Measurements from ENCODE around the gene IL36A.

IL36A gene

DNA sequence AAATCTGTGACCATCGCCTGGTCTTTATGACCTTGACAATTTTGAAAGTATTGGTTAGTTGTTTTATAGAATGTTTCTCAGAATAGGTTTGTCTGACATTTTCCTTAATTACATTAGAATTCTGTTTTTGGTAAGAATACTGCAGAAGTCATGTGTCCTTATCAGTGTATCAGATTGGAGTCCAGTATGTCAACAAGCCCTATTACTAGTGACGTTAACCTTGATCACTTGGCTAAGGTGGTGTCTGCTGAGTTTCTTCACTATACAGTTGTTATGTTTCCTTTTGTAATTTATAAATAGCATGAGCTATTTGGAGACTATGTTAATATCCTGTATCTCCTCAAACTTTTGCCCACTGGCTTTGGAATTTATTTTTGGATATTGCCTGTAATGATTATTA, 38.2 kb upstream of the IL36A start:
- no peak for ATAC-seq (ENCODE audit: insufficient read depth, low read depth)

DNA sequence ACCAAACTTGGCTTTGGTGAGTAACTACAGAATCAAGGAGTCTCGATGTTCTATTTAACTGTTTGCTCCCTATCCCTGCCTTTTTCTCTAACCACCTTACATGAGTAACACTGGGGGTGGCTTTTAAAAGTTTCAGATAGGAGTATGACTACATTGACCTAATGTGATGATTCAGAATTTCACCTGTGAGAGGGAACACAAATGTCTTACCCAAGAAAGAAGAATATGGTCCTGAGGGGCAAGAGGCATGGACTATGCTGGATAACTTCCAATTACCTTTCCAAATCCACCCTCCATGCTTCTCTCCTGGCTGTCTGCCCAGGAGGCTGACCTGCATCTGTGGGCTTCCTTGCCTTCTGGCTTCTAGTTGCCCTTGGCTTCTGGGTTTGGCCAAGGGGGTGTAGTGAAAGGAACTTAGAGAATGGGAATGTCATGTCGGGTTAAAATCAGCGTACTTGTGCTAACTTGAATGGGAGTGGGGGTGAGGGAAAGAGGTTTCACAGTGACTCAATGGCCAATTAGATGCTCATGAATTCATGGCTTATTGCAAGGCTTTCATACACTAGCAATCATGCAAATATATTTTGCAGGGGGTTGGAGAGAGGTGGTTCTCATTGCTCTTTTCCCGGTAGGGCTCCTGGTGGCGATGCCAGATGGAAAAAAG, 32.7 kb upstream of the IL36A start:
- H2AFZ ChIP-seq (ENCODE audit: low read depth, low read length) = no peak overlapping the region
- H3K27ac ChIP-seq (ENCODE audit: low read length) = no peak overlapping the region
- H3K4me2 ChIP-seq (ENCODE audit: insufficient read depth, low read length) = no peak overlapping the region
- no peak overlapping the region for H3K9ac ChIP-seq (ENCODE audit: low read depth, low read length)
- peaks cover 18% of the 10 kb centered on the region for H3K27me3 ChIP-seq (ENCODE audit: insufficient read depth, low read length, poor library complexity)
- no peak overlapping the region for H3K4me3 ChIP-seq (ENCODE audit: low read depth in 1 of 2, low read length in 2 of 2)
- H3K79me2 ChIP-seq (ENCODE audit: insufficient read depth, low read length) = no peaks in the 10 kb centered on the region
- no peaks in the 10 kb centered on the region for H3K36me3 ChIP-seq (ENCODE audit: insufficient read depth, low read length)
- H3K9me3 ChIP-seq (ENCODE audit: insufficient read depth, low read length, severe bottlenecking) = no peaks in the 10 kb centered on the region
- TF ChIP-seq EZH2 (IDR thresholded peaks at IDR 0.05; ENCODE audit: borderline replicate concordance, low read depth, low read length, severe bottlenecking) = no peak
- no peak for ATAC-seq (ENCODE audit: insufficient read depth, low read depth)
- DNase-seq = no peak
- no peaks in the 10 kb centered on the region for H4K20me1 ChIP-seq (ENCODE audit: insufficient read depth, low read length)
- no peaks in the 10 kb centered on the region for H3K4me1 ChIP-seq (ENCODE audit: insufficient read depth, low read length)

More for the DNA sequence above, 38.2 kb upstream of the IL36A start:
- H3K9ac ChIP-seq (ENCODE audit: low read depth, low read length) = no peak overlapping the region
- no peak overlapping the region for H3K27ac ChIP-seq (ENCODE audit: low read length)
- no peak overlapping the region for H2AFZ ChIP-seq (ENCODE audit: low read depth, low read length)
- H3K4me3 ChIP-seq (ENCODE audit: low read depth in 1 of 2, low read length in 2 of 2) = no peak overlapping the region
- H3K4me2 ChIP-seq (ENCODE audit: insufficient read depth, low read length) = no peak overlapping the region
- no peaks in the 10 kb centered on the region for H3K36me3 ChIP-seq (ENCODE audit: insufficient read depth, low read length)
- H3K79me2 ChIP-seq (ENCODE audit: insufficient read depth, low read length) = no peaks in the 10 kb centered on the region
- H3K4me1 ChIP-seq (ENCODE audit: insufficient read depth, low read length) = no peaks in the 10 kb centered on the region
- no peaks in the 10 kb centered on the region for H3K9me3 ChIP-seq (ENCODE audit: insufficient read depth, low read length, severe bottlenecking)
- peaks cover 9% of the 10 kb centered on the region for H3K27me3 ChIP-seq (ENCODE audit: insufficient read depth, low read length, poor library complexity)
- no peaks in the 10 kb centered on the region for H4K20me1 ChIP-seq (ENCODE audit: insufficient read depth, low read length)
- DNase-seq = no peak
- TF ChIP-seq, protein P1, sequence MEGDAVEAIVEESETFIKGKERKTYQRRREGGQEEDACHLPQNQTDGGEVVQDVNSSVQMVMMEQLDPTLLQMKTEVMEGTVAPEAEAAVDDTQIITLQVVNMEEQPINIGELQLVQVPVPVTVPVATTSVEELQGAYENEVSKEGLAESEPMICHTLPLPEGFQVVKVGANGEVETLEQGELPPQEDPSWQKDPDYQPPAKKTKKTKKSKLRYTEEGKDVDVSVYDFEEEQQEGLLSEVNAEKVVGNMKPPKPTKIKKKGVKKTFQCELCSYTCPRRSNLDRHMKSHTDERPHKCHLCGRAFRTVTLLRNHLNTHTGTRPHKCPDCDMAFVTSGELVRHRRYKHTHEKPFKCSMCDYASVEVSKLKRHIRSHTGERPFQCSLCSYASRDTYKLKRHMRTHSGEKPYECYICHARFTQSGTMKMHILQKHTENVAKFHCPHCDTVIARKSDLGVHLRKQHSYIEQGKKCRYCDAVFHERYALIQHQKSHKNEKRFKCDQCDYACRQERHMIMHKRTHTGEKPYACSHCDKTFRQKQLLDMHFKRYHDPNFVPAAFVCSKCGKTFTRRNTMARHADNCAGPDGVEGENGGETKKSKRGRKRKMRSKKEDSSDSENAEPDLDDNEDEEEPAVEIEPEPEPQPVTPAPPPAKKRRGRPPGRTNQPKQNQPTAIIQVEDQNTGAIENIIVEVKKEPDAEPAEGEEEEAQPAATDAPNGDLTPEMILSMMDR (IDR thresholded peaks at IDR 0.05; ENCODE audit: borderline replicate concordance, extremely low read depth, low read length, poor library complexity, severe bottlenecking) = no peak
- TF ChIP-seq EZH2 (IDR thresholded peaks at IDR 0.05; ENCODE audit: borderline replicate concordance, low read depth, low read length, severe bottlenecking) = no peak

GRCh38 chr2:112973156-112973555, 32.1 kb upstream of the IL36A start:
- Histone ChIP-seq H3K4me2 (ENCODE audit: insufficient read depth, low read length) (no peak overlapping the region), H3K36me3 (ENCODE audit: insufficient read depth, low read length) (no peaks in the 10 kb centered on the region), H3K27me3 (ENCODE audit: insufficient read depth, low read length, poor library complexity) (peaks cover 21% of the 10 kb centered on the region), H3K9ac (ENCODE audit: low read depth, low read length) (no peak overlapping the region), H3K79me2 (ENCODE audit: insufficient read depth, low read length) (no peaks in the 10 kb centered on the region), H3K27ac (ENCODE audit: low read length) (no peak overlapping the region), H2AFZ (ENCODE audit: low read depth, low read length) (no peak overlapping the region), H3K4me3 (ENCODE audit: low read depth in 1 of 2, low read length in 2 of 2) (no peak overlapping the region), H4K20me1 (ENCODE audit: insufficient read depth, low read length) (no peaks in the 10 kb centered on the region), H3K9me3 (ENCODE audit: insufficient read depth, low read length, severe bottlenecking) (no peaks in the 10 kb centered on the region), H3K4me1 (ENCODE audit: insufficient read depth, low read length) (no peaks in the 10 kb centered on the region)
- no peak for ATAC-seq (ENCODE audit: insufficient read depth, low read depth)
- no peak for DNase-seq
- TF ChIP-seq, protein P1 (IDR thresholded peaks at IDR 0.05; ENCODE audit: borderline replicate concordance, extremely low read depth, low read length, poor library complexity, severe bottlenecking) = no peak
- TF ChIP-seq EZH2 (IDR thresholded peaks at IDR 0.05; ENCODE audit: borderline replicate concordance, low read depth, low read length, severe bottlenecking) = no peak

- H3K79me2 ChIP-seq (ENCODE audit: insufficient read depth, low read length) = no peaks in the 10 kb centered on the region
- no peak within 1 kb of the TSS for H3K9ac ChIP-seq (ENCODE audit: low read depth, low read length)
- H3K27ac ChIP-seq (ENCODE audit: low read length) = no peak within 1 kb of the TSS
- no peaks in the 10 kb centered on the region for H3K9me3 ChIP-seq (ENCODE audit: insufficient read depth, low read length, severe bottlenecking)
- H3K4me1 ChIP-seq (ENCODE audit: insufficient read depth, low read length) = no peaks in the 10 kb centered on the region
- H3K27me3 ChIP-seq (ENCODE audit: insufficient read depth, low read length, poor library complexity) = peaks cover 15% of the 10 kb centered on the region
- ATAC-seq (ENCODE audit: insufficient read depth, low read depth) = no peak
- no peak for DNase-seq
- no peaks in the 10 kb centered on the region for H3K36me3 ChIP-seq (ENCODE audit: insufficient read depth, low read length)
- H2AFZ ChIP-seq (ENCODE audit: low read depth, low read length) = no peak within 1 kb of the TSS
- H3K4me2 ChIP-seq (ENCODE audit: insufficient read depth, low read length) = no peak within 1 kb of the TSS
- H4K20me1 ChIP-seq (ENCODE audit: insufficient read depth, low read length) = no peaks in the 10 kb centered on the region
- no peak within 1 kb of the TSS for H3K4me3 ChIP-seq (ENCODE audit: low read depth in 1 of 2, low read length in 2 of 2)
- TF ChIP-seq EZH2 (IDR thresholded peaks at IDR 0.05; ENCODE audit: borderline replicate concordance, low read depth, low read length, severe bottlenecking) = no peak
- TF ChIP-seq, protein P1 (IDR thresholded peaks at IDR 0.05; ENCODE audit: borderline replicate concordance, extremely low read depth, low read length, poor library complexity, severe bottlenecking) = no peak
These were observed 27.7 kb upstream of the IL36A start, which contains the start of gene IL36G for GRCh38 chr2:112977559-112978056. IL36G (plus strand) TSS chr2:112978006; CDS start chr2:112978639, 633 bp downstream.

Measured in DND-41 (cell line).